OCI-LY1 (cell line): ENCODE data around the gene BORCS6.

Source experiments
- H2AFZ ChIP-seq: fragments of 200-600 bp; sonication (generic), shearing (Covaris generic); 2 replicates; pipeline ENCODE4 v1.6.0; 2014; ENCODE audit warnings: antibody characterized with exemption, mild to moderate bottlenecking, low read length
- H3F3A ChIP-seq: fragments of 200-600 bp; sonication (generic), shearing (Covaris generic); 2 replicates; pipeline ENCODE4 v1.6.0; 2014; ENCODE audit warnings: mild to moderate bottlenecking, antibody characterized with exemption, low read length, moderate library complexity; ENCODE audit not compliant: insufficient read depth
- H3K27ac ChIP-seq: fragments of 200-600 bp; sonication (generic); 2 replicates; pipeline ENCODE4 v1.5.1; 2014; ENCODE audit warnings: low read length, mixed run types, mild to moderate bottlenecking, low read depth; ENCODE audit not compliant: poor library complexity, severe bottlenecking
- H3K27me3 ChIP-seq: fragments of 200-600 bp; sonication (generic); 2 replicates; pipeline ENCODE4 v1.6.0; 2014; ENCODE audit warnings: antibody characterized with exemption, mild to moderate bottlenecking, low read length, moderate library complexity; ENCODE audit not compliant: insufficient read depth
- H3K36me3 ChIP-seq: fragments of 200-600 bp; sonication (generic); 2 replicates; pipeline ENCODE4 v1.6.1; 2014; ENCODE audit warnings: mild to moderate bottlenecking, antibody characterized with exemption, low read length, moderate library complexity, mixed read lengths; ENCODE audit not compliant: insufficient read depth
- H3K4me1 ChIP-seq: fragments of 200-600 bp; sonication (generic); 2 replicates; pipeline ENCODE4 v1.5.1; 2014; ENCODE audit warnings: mild to moderate bottlenecking, low read length, moderate library complexity; ENCODE audit not compliant: insufficient read depth, severe bottlenecking
- H3K4me2 ChIP-seq: fragments of 200-600 bp; sonication (generic), shearing (Covaris generic); 2 replicates; pipeline ENCODE4 v1.6.1; 2014; ENCODE audit warnings: low read length
- H3K4me3 ChIP-seq: fragments of 200-600 bp; sonication (generic); 2 replicates; pipeline ENCODE4 v1.5.1; 2014; ENCODE audit warnings: low read length, low read depth, mild to moderate bottlenecking, mixed read lengths; ENCODE audit not compliant: poor library complexity, severe bottlenecking
- H3K79me2 ChIP-seq: fragments of 200-600 bp; shearing (Covaris generic); 2 replicates; pipeline ENCODE4 v1.6.1; 2016; ENCODE audit warnings: mixed run types, low read length, mixed read lengths; ENCODE audit not compliant: insufficient read depth
- H3K9ac ChIP-seq: fragments of 200-600 bp; sonication (generic), shearing (Covaris generic); 2 replicates; pipeline ENCODE4 v1.6.1; 2014; ENCODE audit warnings: mild to moderate bottlenecking, low read length, mixed read lengths
- H3K9me2 ChIP-seq: fragments of 200-600 bp; sonication (generic), shearing (Covaris generic); 2 replicates; pipeline ENCODE4 v1.6.1; 2014; ENCODE audit warnings: low read depth, mild to moderate bottlenecking, low read length, mixed read lengths
- H3K9me3 ChIP-seq: fragments of 200-600 bp; shearing (Covaris generic); 2 replicates; pipeline ENCODE4 v1.6.1; 2014; ENCODE audit warnings: low read length, mixed read lengths
- H4K20me1 ChIP-seq: fragments of 200-600 bp; sonication (generic), shearing (Covaris generic); 2 replicates; pipeline ENCODE4 v1.6.0; 2016; ENCODE audit warnings: mild to moderate bottlenecking, low read length; ENCODE audit not compliant: insufficient read depth
- CTCF ChIP-seq: fragments of 200-600 bp; sonication (generic), shearing (Covaris generic); IDR thresholded peaks from 2 replicates; pipeline ENCODE4 v1.5.1; 2017; ENCODE audit warnings: mild to moderate bottlenecking, antibody characterized with exemption, low read length, moderate library complexity, mixed read lengths
- EZH2 ChIP-seq: fragments of 200-600 bp; sonication (generic), shearing (Covaris generic); IDR thresholded peaks from 2 replicates; pipeline ENCODE4 v1.8.0; 2017; ENCODE audit warnings: borderline replicate concordance, mixed run types, mild to moderate bottlenecking, antibody characterized with exemption, low read length, moderate library complexity, mixed read lengths

BORCS6 gene

GRCh38 chr17:8235676-8236075 is 45.7 kb upstream of the BORCS6 start:
- H3K9me2 ChIP-seq = no peaks in the 10 kb centered on the region
- no peak overlapping the region for H3K27ac ChIP-seq
- no peaks in the 10 kb centered on the region for H3F3A ChIP-seq
- H3K27me3 ChIP-seq = no peaks in the 10 kb centered on the region
- H3K9me3 ChIP-seq = no peaks in the 10 kb centered on the region
- no peak overlapping the region for H3K9ac ChIP-seq
- no peaks in the 10 kb centered on the region for H4K20me1 ChIP-seq
- no peaks in the 10 kb centered on the region for H3K4me1 ChIP-seq
- H3K4me3 ChIP-seq = no peak overlapping the region
- no peak overlapping the region for H2AFZ ChIP-seq
- no peak overlapping the region for H3K4me2 ChIP-seq
- peaks cover 94% of the 10 kb centered on the region for H3K36me3 ChIP-seq
- H3K79me2 ChIP-seq = no peaks in the 10 kb centered on the region
- TF ChIP-seq CTCF (no peak), EZH2 (no peak)

GRCh38 chr17:8234361-8235270 is 44.6 kb upstream of the BORCS6 start:
- H3K9me3 ChIP-seq = no peaks in the 10 kb centered on the region
- H2AFZ ChIP-seq = no peak overlapping the region
- no peaks in the 10 kb centered on the region for H3F3A ChIP-seq
- H3K4me3 ChIP-seq = no peak overlapping the region
- H3K4me1 ChIP-seq = no peaks in the 10 kb centered on the region
- peaks cover 96% of the 10 kb centered on the region for H3K36me3 ChIP-seq
- no peak overlapping the region for H3K27ac ChIP-seq
- H3K4me2 ChIP-seq = no peak overlapping the region
- H4K20me1 ChIP-seq = no peaks in the 10 kb centered on the region
- no peak overlapping the region for H3K9ac ChIP-seq
- TF ChIP-seq EZH2 (no peak), CTCF (no peak)
- H3K9me2 ChIP-seq = no peaks in the 10 kb centered on the region
- H3K27me3 ChIP-seq = no peaks in the 10 kb centered on the region
- H3K79me2 ChIP-seq = no peaks in the 10 kb centered on the region

GRCh38 chr17:8231701-8232100 is 41.7 kb upstream of the BORCS6 start:
- H3K27me3 ChIP-seq = no peaks in the 10 kb centered on the region
- H2AFZ ChIP-seq = no peak overlapping the region
- H3K9me3 ChIP-seq = no peaks in the 10 kb centered on the region
- no peak overlapping the region for H3K4me3 ChIP-seq
- H3K9me2 ChIP-seq = no peaks in the 10 kb centered on the region
- H3K9ac ChIP-seq = no peak overlapping the region
- H3K36me3 ChIP-seq = peaks cover 98% of the 10 kb centered on the region
- no peak overlapping the region for H3K27ac ChIP-seq
- no peak overlapping the region for H3K4me2 ChIP-seq
- no peaks in the 10 kb centered on the region for H3F3A ChIP-seq
- peaks cover under 1% of the 10 kb centered on the region for H3K4me1 ChIP-seq
- no peaks in the 10 kb centered on the region for H3K79me2 ChIP-seq
- H4K20me1 ChIP-seq = no peaks in the 10 kb centered on the region
- no peak for TF ChIP-seq EZH2
- TF ChIP-seq CTCF = no peak
